OCI-M2 (cell line): ENCODE measurements around the gene DERA.
"Not testable (repeated sequence)": the region's sequence is repeated elsewhere in the genome, so short reads cannot be mapped to it uniquely, and the experiment has no call there.

ENCODE experiments used
- DNase-seq: peaks from one replicate; lab custom pipeline; 2025; ENCODE audit not compliant: unreplicated experiment; lab: John Stamatoyannopoulos, UW

The DERA gene

GRCh38 chr12:15899282-15899870 is 11.8 kb upstream of the DERA start:
- no peak for DNase-seq

DNA sequence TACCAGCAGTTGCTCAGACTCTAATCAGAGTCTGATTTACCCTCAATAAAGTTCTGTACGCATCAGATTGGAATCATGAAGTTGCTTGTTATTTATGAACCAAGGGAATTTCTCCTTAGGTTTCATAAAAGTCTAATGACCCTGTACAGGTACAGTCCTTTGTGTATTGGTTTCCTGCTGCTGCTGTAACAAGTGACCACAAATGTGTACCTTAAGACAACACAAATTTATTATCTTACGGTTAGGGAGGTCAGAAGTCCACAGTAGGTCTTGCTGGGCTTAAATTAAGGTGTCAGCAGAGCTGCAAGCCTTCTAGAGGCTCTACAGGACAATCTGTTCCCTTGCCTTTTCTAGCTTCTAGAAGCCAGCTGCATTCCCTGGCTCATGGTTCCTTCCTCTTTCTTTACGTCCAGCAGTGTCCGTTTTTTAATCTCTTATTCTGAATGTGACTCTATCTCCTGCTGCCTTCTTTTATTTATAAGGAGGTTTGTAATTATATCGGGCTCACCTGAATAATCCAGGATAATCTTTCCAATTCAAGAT is 6.7 kb upstream of the DERA start:
- DNase-seq = no peak

GRCh38 chr12:15910468-15910863 is 666 bp upstream of the DERA start:
- DNase-seq = no peak

DNA sequence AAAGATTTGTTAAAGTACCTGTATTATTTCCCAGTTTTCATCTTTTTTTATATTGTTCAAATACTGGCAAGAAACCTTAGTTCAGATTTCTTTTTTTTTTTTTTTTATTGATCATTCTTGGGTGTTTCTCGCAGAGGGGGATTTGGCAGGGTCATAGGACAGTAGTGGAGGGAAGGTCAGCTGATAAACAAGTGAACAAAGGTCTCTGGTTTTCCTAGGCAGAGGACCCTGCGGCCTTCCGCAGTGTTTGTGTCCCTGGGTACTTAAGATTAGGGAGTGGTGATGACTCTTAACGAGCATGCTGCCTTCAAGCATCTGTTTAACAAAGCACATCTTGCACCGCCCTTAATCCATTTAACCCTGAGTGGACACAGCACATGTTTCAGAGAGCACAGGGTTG is 799 bp downstream of the DERA start:
- not testable (repeated sequence) for DNase-seq

DNA sequence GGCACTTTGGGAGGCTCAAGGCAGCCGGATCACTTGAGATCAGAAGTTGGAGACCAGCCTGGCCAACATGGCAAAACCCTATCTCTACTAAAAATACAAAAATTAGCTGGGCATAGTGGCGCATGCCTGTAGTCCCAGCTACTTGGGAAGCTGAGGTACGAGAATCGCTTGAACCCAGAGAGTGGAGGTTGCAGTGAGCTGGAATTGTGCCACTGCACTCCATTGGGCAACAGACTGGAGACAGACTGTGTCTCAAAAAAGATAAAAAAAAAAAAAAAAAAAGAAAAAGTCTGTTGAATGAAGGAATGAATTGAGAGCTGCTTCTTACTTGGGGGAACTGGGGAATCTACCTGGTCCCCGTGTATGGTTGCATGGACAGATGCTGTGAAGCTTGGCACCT is 3.0 kb downstream of the DERA start:
- not testable (repeated sequence) for DNase-seq

GRCh38 chr12:15918066-15918465 is 6.9 kb downstream of the DERA start:
- DNase-seq = no peak

DNA sequence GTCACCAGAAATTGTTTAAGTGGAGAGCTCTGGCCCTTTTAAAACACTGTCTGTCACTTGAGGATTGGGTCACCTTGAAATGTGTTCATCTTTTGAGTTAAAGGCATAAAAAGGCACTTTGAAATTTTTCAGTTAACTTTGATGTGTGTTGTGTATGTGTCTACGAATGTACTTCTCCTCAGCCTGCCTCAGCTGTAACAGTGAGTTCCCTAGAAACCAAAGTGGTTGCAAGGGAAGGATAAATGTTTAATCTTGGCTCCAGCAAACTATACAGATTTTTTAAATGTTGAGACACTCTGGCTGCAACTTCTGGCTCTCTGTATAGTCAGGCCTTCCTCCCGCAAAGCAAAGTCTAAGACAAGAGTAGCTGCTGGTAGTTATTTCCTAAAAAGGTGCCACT is 8.3 kb downstream of the DERA start:
- no peak for DNase-seq

DNA sequence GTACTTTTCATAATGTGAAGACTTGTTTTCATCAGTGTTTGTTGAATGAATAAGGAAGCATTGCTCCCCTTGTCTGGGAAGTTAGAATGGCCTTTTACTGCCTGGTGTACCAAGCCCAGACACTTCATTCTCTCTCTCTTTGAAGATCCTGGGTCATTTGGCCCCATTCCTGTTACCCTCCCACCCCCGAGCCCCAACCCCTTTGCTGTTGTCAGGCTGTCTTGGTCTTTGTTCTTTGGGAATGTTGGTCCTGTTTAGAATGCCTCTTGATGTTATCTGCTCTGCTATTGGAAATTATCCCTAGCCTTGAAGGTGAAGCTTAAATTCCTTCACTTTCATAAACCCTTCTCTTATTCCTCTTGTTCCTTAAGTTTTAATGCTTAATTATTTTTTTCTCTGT is 13.8 kb downstream of the DERA start:
- no peak for DNase-seq

DNA sequence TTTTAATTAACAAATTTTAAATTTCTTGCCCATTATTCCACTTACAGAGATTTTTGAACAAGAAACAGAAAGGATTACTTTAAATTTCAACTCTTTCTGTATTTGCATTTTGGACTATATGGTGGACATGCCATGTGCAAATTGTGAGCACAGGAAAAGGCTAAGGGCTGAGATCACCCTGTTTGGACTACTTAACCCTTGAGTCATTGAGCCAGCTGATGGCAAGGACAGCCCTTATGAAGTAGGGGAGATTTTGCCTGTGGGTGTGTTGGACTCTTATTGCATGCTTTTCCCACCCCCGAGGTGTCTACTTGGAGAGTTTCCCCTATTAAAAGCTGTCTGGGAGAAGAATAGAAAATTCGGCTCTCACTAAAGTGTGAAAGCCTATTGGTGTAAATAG is 17.2 kb downstream of the DERA start:
- DNase-seq = no peak

DNA sequence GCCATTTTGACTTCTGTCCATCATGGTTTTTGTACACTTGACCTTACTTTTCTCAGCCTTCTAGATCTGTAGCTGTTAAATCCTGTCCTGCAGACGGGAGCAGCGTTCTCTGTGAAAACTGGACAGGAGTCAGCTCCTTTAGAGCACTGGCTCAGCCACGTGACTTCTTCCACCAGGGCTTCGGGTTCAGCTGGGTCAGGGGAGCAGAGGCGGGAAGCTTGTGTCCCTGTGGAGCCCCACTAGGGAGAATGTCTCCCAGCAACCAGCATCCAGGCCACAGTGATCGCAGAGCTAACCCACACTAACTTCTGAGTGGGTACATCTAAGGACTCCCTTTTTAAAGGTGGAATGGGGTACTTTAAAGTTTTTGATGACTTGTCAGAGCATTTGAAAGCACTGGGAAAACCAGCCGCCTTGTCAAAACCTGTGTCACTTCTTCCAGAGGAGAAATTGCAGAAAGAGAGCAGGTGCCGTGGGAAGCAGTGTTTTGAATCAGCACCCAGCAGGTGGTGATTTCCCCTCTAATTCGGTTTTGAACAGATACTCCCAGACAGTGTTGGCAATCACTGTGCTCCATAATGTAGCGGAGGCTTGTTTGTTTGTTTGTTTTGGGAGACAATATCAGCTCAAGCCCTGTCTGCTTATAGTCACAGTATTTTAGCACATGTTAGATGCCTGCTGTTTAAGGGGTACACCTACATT is 17.9 kb downstream of the DERA start:
- no peak for DNase-seq

- no peak for DNase-seq
These were observed 20.5 kb downstream of the DERA start for GRCh38 chr12:15931590-15932053.

DNA sequence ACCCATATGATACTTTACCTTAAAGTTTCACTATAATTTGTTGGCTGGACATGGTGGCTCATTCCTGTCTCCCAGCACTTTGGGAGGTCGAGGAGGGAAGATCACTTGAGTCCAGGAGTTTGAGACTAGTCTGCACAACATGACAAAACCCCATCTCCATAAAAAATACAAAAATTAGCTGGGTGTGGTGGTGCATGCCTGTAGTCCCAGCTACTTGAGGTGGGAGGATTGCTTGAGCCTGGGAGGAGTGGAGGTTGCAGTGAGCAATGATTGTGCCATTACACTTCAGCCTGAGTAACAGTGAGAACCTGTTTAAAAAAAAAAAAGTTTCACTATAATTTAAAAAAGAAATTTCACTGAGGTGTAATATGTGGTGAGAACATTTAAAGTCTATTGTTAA is 21.2 kb downstream of the DERA start:
- no peak for DNase-seq

GRCh38 chr12:15932971-15933370 is 21.8 kb downstream of the DERA start:
- no peak for DNase-seq

DNA sequence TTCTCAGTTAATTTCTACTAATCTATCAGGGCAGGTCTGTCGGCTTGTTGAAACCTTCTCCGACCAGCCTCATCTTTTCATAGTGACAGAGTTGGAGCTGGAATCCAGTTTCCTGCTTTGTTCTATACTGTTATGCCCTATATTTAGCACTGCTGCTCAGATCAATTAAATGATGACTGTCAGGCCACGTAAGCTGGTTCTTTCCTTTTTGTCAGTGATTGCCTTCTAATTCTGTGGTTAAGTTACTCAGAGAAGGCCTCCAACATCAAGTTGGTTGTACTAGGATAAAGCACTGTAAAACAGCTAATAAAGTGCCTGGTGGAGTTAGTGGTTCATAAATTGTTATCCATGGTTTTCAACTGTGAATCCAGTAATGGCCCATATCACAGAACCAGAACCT is 22.6 kb downstream of the DERA start:
- no peak for DNase-seq

- no peak for DNase-seq
These were observed 25.6 kb downstream of the DERA start for GRCh38 chr12:15936751-15937150.

DNA sequence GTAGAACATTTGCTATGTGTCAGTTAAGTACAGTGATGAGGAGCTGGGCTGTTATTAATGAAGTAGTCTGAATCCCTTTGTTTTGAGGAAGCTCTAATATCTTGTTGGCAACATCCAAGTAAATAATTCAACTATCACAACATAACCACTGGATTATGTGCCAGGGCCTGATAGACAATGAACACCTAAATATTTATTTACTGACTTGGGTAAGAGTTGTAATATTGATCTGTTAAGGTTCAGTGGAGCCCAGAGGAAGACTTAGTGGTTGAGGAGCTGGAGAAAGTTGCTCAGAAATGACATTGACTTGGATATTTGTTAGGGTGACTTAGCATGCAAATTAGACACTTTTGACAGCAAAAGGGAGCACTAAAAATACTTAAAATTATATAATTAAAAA is 26.8 kb downstream of the DERA start:
- DNase-seq = no peak

GRCh38 chr12:15939111-15939510 is 28.0 kb downstream of the DERA start:
- DNase-seq = no peak

GRCh38 chr12:15942475-15942874 is 31.3 kb downstream of the DERA start:
- no peak for DNase-seq

- not testable (repeated sequence) for DNase-seq
These were observed 32.4 kb downstream of the DERA start for GRCh38 chr12:15943519-15943918.

DNA sequence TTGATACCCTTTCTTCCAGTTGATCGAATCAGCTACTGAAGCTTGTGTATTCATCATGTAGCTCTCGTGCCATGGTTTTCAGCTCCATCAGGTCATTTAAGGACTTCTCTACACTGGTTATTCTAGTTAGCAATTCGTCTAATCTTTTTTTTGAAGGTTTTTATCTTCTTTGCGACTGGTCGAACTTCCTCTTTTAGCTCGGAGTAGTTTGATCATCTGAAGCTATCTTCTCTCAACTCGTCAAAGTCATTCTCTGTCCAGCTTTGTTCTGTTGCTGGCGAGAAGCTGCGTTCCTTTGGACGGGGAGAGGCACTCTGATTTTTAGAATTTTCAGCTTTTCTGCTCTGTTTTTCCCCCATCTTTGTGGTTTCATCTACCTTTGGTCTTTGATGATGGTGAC is 37.3 kb downstream of the DERA start:
- DNase-seq = not testable (repeated sequence)

GRCh38 chr12:15955281-15955680 is 44.1 kb downstream of the DERA start:
- DNase-seq = no peak

- no peak for DNase-seq
These were observed 44.9 kb downstream of the DERA start for GRCh38 chr12:15956010-15956409.
